ENCODE results near the gene FOSB.
"Not testable (repeated sequence)": the region's sequence is repeated elsewhere in the genome, so short reads cannot be mapped to it uniquely, and the experiment has no call there.

FOSB gene

GRCh38 chr19:45467456-45468158 lies at the start of gene FOSB:
Gene FOSB, plus strand, starts transcription at chr19:45467996. Its CDS starts 591 bp downstream, at chr19:45468587.
- H3K9me3 ChIP-seq (ENCODE audit: low read length) = no peaks in the 10 kb centered on the region
- peaks cover 22% of the 10 kb centered on the region for H3K4me1 ChIP-seq (ENCODE audit: insufficient read depth, low read length)
- H3K36me3 ChIP-seq (ENCODE audit: insufficient read depth, low read length) = no peaks in the 10 kb centered on the region
- no peaks in the 10 kb centered on the region for H3K27me3 ChIP-seq (ENCODE audit: insufficient read depth, low read length)
- H3K4me3 ChIP-seq (ENCODE audit: low read length) = peak within 1 kb of the TSS; percentile 72
- H2AFZ ChIP-seq (ENCODE audit: low read depth, low read length) = peak within 1 kb of the TSS; percentile 73

GRCh38 chr19:45418802-45419201 lies 49.0 kb upstream of the FOSB start:
- no peak overlapping the region for H3K4me3 ChIP-seq (ENCODE audit: low read length)
- H3K36me3 ChIP-seq (ENCODE audit: insufficient read depth, low read length) = peaks cover 61% of the 10 kb centered on the region
- no peaks in the 10 kb centered on the region for H3K9me3 ChIP-seq (ENCODE audit: low read length)
- no peaks in the 10 kb centered on the region for H3K27me3 ChIP-seq (ENCODE audit: insufficient read depth, low read length)
- peaks cover 5% of the 10 kb centered on the region for H3K4me1 ChIP-seq (ENCODE audit: insufficient read depth, low read length)
- H2AFZ ChIP-seq (ENCODE audit: low read depth, low read length) = no peak overlapping the region

DNA sequence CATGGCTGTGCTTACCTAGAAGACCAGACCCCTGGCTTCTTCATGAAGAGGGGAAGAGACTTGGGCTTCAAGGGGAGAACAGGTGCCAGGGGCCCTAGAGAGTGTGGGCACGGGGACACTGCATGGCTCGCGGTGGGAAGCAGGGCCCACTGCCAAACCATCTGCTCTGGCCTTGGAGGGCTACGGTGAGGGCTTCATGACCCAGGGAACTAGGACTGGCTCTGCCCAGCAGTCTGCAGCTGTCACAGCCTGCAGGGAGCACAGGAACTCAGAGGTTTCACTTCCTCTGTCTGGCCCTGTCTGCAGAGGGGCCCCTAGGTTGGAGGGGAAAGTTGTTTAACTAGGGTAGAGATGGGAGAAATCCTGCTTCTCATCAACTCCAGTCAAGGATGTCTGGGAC lies 48.4 kb upstream of the FOSB start:
- Histone ChIP-seq H3K9me3 (ENCODE audit: low read length) (no peaks in the 10 kb centered on the region), H3K4me3 (ENCODE audit: low read length) (no peak overlapping the region), H3K27me3 (ENCODE audit: insufficient read depth, low read length) (no peaks in the 10 kb centered on the region), H2AFZ (ENCODE audit: low read depth, low read length) (no peak overlapping the region), H3K36me3 (ENCODE audit: insufficient read depth, low read length) (peaks cover 56% of the 10 kb centered on the region), H3K4me1 (ENCODE audit: insufficient read depth, low read length) (peaks cover 9% of the 10 kb centered on the region)

- H3K4me1 ChIP-seq (ENCODE audit: insufficient read depth, low read length) = peaks cover 13% of the 10 kb centered on the region
- H2AFZ ChIP-seq (ENCODE audit: low read depth, low read length) = no peak overlapping the region
- H3K9me3 ChIP-seq (ENCODE audit: low read length) = no peaks in the 10 kb centered on the region
- H3K27me3 ChIP-seq (ENCODE audit: insufficient read depth, low read length) = no peaks in the 10 kb centered on the region
- peaks cover 51% of the 10 kb centered on the region for H3K36me3 ChIP-seq (ENCODE audit: insufficient read depth, low read length)
- no peak overlapping the region for H3K4me3 ChIP-seq (ENCODE audit: low read length)
Measured at GRCh38 chr19:45419895-45420294, 47.9 kb upstream of the FOSB start.

DNA sequence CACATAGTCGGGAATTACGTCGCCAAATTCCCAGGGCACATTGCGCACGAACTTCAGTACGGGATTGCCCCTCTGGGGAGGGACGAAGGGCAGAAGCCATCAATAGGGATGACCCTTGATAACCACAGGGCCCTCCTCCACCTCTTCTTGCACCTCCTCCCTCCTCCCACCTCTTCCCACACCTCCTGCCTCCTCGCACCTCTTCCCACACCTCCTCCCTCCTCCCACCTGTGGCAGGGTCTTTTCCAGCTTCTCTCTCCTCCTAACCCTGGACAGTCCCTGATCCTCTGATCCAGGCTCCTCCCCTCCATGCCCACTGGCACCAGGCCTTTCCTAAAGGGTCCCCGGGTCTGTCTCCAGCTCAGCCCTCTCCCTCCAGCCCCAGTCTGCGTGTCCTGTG lies 47.4 kb upstream of the FOSB start:
- Histone ChIP-seq H2AFZ (ENCODE audit: low read depth, low read length) (no peak overlapping the region), H3K4me1 (ENCODE audit: insufficient read depth, low read length) (peaks cover 13% of the 10 kb centered on the region), H3K9me3 (ENCODE audit: low read length) (no peaks in the 10 kb centered on the region), H3K4me3 (ENCODE audit: low read length) (no peak overlapping the region), H3K27me3 (ENCODE audit: insufficient read depth, low read length) (no peaks in the 10 kb centered on the region), H3K36me3 (ENCODE audit: insufficient read depth, low read length) (peaks cover 50% of the 10 kb centered on the region)

DNA sequence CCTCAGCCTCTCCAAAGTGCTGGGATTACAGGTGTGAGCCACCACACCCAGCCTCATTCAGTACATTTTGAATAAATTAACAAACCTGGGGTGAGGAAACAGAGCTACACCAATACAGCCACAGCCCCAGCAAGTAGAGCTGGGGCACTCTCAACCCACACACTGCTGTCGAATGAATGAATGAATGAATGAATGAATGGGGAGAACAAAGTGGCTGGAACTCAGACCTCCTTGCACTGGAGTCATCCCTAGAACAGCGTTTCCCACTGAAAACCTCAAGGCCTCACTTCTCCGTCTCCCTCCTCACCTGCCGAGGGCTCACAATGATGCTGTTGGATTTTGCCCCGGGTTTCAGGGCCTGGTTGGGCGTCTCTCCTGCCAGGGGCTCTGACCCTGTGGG lies 46.9 kb upstream of the FOSB start:
- no peaks in the 10 kb centered on the region for H3K27me3 ChIP-seq (ENCODE audit: insufficient read depth, low read length)
- H3K36me3 ChIP-seq (ENCODE audit: insufficient read depth, low read length) = peaks cover 47% of the 10 kb centered on the region
- H3K9me3 ChIP-seq (ENCODE audit: low read length) = no peaks in the 10 kb centered on the region
- H3K4me1 ChIP-seq (ENCODE audit: insufficient read depth, low read length) = peaks cover 13% of the 10 kb centered on the region
- no peak overlapping the region for H2AFZ ChIP-seq (ENCODE audit: low read depth, low read length)
- H3K4me3 ChIP-seq (ENCODE audit: low read length) = no peak overlapping the region

GRCh38 chr19:45421947-45422498 lies 45.8 kb upstream of the FOSB start:
- H3K4me1 ChIP-seq (ENCODE audit: insufficient read depth, low read length) = peaks cover 13% of the 10 kb centered on the region
- no peak overlapping the region for H2AFZ ChIP-seq (ENCODE audit: low read depth, low read length)
- H3K9me3 ChIP-seq (ENCODE audit: low read length) = no peaks in the 10 kb centered on the region
- H3K27me3 ChIP-seq (ENCODE audit: insufficient read depth, low read length) = no peaks in the 10 kb centered on the region
- no peak overlapping the region for H3K4me3 ChIP-seq (ENCODE audit: low read length)
- H3K36me3 ChIP-seq (ENCODE audit: insufficient read depth, low read length) = peaks cover 36% of the 10 kb centered on the region

DNA sequence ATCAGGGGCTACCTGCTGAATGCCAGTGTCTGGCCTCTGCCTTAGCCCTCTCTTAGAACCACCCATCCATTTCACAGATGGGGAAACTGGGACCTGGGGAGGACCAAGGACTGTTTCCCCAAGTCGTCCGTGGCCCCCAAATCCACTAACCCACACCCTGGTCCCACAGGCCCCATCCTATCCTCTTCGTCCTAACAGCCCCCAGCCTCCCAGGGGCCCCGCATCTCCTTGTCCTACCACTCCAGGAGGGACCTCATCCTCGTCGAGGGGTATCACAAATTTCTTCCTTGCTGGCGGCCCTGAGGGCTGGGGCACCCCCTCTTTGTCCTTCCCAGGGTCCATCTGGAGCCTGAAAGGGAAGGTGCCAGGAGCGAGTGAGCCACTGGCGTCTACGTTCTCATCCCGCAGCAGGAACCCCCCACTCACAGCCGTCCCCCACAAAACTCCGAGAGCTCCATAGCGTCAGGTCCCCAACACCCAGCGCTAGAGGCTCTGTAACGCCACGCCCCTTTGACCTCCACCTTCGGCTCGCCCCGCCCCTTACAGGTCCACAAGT lies 44.7 kb upstream of the FOSB start:
- H3K27me3 ChIP-seq (ENCODE audit: insufficient read depth, low read length) = no peaks in the 10 kb centered on the region
- peak overlapping the region; percentile 69 for H3K4me3 ChIP-seq (ENCODE audit: low read length)
- peaks cover 31% of the 10 kb centered on the region for H3K36me3 ChIP-seq (ENCODE audit: insufficient read depth, low read length)
- H2AFZ ChIP-seq (ENCODE audit: low read depth, low read length) = peak overlapping the region; percentile 76
- H3K4me1 ChIP-seq (ENCODE audit: insufficient read depth, low read length) = peaks cover 13% of the 10 kb centered on the region
- no peaks in the 10 kb centered on the region for H3K9me3 ChIP-seq (ENCODE audit: low read length)

GRCh38 chr19:45423589-45424190 lies 44.1 kb upstream of the FOSB start, which contains the start of gene ERCC1:
Gene ERCC1, minus strand, starts transcription at chr19:45423917. Its CDS starts 543 bp downstream, at chr19:45423374.
- peak within 1 kb of the TSS; percentile 76 for H2AFZ ChIP-seq (ENCODE audit: low read depth, low read length)
- no peaks in the 10 kb centered on the region for H3K9me3 ChIP-seq (ENCODE audit: low read length)
- no peaks in the 10 kb centered on the region for H3K27me3 ChIP-seq (ENCODE audit: insufficient read depth, low read length)
- peaks cover 17% of the 10 kb centered on the region for H3K4me1 ChIP-seq (ENCODE audit: insufficient read depth, low read length)
- peak within 1 kb of the TSS; percentile 69 for H3K4me3 ChIP-seq (ENCODE audit: low read length)
- peaks cover 28% of the 10 kb centered on the region for H3K36me3 ChIP-seq (ENCODE audit: insufficient read depth, low read length)

- peaks cover 17% of the 10 kb centered on the region for H3K4me1 ChIP-seq (ENCODE audit: insufficient read depth, low read length)
- peak overlapping the region; percentile 76 for H2AFZ ChIP-seq (ENCODE audit: low read depth, low read length)
- no peaks in the 10 kb centered on the region for H3K9me3 ChIP-seq (ENCODE audit: low read length)
- H3K36me3 ChIP-seq (ENCODE audit: insufficient read depth, low read length) = peaks cover 21% of the 10 kb centered on the region
- H3K4me3 ChIP-seq (ENCODE audit: low read length) = peak overlapping the region; percentile 69
- H3K27me3 ChIP-seq (ENCODE audit: insufficient read depth, low read length) = no peaks in the 10 kb centered on the region
Measured at GRCh38 chr19:45424191-45425058, 43.4 kb upstream of the FOSB start.

- H3K36me3 ChIP-seq (ENCODE audit: insufficient read depth, low read length) = no peaks in the 10 kb centered on the region
- no peaks in the 10 kb centered on the region for H3K27me3 ChIP-seq (ENCODE audit: insufficient read depth, low read length)
- peak overlapping the region; percentile 38 for H3K4me3 ChIP-seq (ENCODE audit: low read length)
- peak overlapping the region; percentile 80 for H2AFZ ChIP-seq (ENCODE audit: low read depth, low read length)
- no peaks in the 10 kb centered on the region for H3K9me3 ChIP-seq (ENCODE audit: low read length)
- peaks cover 12% of the 10 kb centered on the region for H3K4me1 ChIP-seq (ENCODE audit: insufficient read depth, low read length)
Measured at GRCh38 chr19:45428384-45429231, 39.2 kb upstream of the FOSB start.

GRCh38 chr19:45429896-45430295 lies 37.9 kb upstream of the FOSB start:
- H3K4me1 ChIP-seq (ENCODE audit: insufficient read depth, low read length) = not testable (repeated sequence)

More at GRCh38 chr19:45429896-45430295, 37.9 kb upstream of the FOSB start:
- not testable (repeated sequence) for H3K4me3 ChIP-seq (ENCODE audit: low read length); H3K27me3 ChIP-seq (ENCODE audit: insufficient read depth, low read length); H3K36me3 ChIP-seq (ENCODE audit: insufficient read depth, low read length); H3K9me3 ChIP-seq (ENCODE audit: low read length); H2AFZ ChIP-seq (ENCODE audit: low read depth, low read length)
